Fibroblast of the aortic adventitia (primary cell): ENCODE results near the gene AGBL3. TPM values are rescaled to one million over a fixed set of nuclear protein-coding genes. Genes with fewer than 3 reads are reported as not detected.

Experiments
- DNase-seq: peaks from one replicate; pipeline ENCODE4 v3.0.0-alpha.2; 2010; ENCODE audit warnings: low read depth
- H3K4me3 ChIP-seq: 2 replicates; pipeline ENCODE4 v1.5.1; 2011; ENCODE audit warnings: low read depth, mild to moderate bottlenecking, control low read depth, low read length, moderate library complexity
- CTCF ChIP-seq: IDR thresholded peaks from 2 replicates; pipeline ENCODE4 v1.5.1; 2011; ENCODE audit warnings: mild to moderate bottlenecking, low read length, control low read depth, inconsistent platforms; ENCODE audit not compliant: insufficient read depth
- total RNA-seq: library from RNA; depleted of rRNA; stranded (reverse); fragments of >200 nt; gene quantifications from 2 replicates; pipeline ENCODE4 v1.2.3, GENCODE V29; 2012; ENCODE audit warnings: low replicate concordance

Gene AGBL3
- total RNA-seq, 1 donor: 2.9 TPM

- no peak for DNase-seq
- no peak overlapping the region for H3K4me3 ChIP-seq
- no peak for TF ChIP-seq CTCF
These were observed 192.1 kb downstream of the AGBL3 start for GRCh38 chr7:135178364-135178763.

DNA sequence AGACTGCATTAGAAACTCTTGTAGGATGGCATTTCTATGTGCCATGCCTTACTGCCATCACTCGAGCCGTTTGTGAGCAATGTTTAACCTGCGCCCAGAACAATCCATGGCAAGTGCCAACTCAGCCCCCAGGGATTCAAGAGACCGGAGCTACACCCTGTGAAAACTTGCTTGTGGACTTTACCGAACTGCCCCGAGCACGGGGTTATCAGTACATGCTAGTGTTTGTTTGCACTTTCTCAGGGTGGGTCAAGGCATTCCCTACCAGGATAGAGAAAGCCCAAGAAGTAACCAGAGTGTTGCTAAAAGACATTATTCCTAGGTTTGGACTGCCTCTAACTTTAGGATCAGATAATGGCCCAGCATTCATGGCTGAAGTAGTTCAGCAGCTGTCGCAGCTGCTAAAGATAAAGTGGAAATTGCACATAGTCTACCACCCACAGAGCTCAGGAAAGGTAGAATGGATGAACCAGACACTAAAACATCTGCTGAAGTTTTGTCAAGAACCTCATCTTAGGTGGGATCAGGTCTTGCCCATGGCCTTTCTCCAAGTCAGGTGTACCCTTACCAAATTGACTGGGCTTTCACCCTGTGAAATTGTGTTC lies 193.1 kb downstream of the AGBL3 start:
- no peak for TF ChIP-seq CTCF
- no peak overlapping the region for H3K4me3 ChIP-seq
- DNase-seq: no peak

DNA sequence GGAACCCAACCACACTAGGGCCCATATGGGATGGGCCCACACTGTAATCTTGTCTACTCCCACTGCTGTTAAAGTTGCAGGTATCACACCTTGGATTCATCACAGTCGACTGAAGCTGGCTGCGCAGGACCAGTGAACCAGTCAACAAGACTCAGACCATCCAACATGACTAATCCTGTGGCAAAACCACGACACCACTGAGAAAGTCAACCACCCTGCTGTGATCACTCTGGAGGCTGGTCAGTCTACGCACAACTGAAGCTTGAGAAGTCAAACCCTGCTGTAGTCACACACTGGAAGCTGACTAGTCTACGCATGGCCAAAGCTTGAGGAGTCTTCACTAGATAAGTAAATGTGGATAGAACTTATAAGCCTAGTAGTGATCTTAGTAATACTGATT lies 193.8 kb downstream of the AGBL3 start:
- no peak for DNase-seq
- H3K4me3 ChIP-seq: no peak overlapping the region
- TF ChIP-seq CTCF: no peak

DNA sequence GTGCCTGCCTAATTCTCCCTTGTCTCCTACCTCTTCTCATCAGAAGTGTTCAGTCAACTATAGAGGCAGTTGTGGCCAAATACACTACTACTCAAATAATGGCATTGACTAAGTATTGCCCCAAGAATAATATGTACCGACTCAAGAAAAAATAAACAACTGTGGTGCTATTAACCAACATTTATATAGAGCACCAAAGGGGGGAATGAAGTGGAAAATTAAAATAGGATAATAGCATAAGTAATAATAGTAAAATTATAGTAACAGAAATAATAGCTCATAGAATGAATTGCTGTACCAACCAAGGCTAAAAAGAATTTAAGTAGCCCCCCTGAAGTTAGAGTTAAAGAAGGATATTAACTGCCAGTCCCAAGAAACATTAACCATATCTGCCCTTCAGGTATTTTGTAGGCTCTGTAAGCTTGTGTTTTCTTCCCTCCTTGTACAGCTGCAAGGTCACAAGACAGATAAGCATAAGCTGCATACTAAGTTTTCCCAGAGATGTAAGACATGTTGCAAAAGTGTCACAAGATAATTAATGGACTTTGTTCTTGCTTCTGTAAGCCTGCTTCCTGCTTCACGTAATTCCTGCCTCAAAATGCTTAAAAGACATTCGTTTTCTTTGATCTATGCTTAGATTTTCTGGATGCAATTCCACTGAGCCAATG lies 195.1 kb downstream of the AGBL3 start:
- no peak for TF ChIP-seq CTCF

DNA sequence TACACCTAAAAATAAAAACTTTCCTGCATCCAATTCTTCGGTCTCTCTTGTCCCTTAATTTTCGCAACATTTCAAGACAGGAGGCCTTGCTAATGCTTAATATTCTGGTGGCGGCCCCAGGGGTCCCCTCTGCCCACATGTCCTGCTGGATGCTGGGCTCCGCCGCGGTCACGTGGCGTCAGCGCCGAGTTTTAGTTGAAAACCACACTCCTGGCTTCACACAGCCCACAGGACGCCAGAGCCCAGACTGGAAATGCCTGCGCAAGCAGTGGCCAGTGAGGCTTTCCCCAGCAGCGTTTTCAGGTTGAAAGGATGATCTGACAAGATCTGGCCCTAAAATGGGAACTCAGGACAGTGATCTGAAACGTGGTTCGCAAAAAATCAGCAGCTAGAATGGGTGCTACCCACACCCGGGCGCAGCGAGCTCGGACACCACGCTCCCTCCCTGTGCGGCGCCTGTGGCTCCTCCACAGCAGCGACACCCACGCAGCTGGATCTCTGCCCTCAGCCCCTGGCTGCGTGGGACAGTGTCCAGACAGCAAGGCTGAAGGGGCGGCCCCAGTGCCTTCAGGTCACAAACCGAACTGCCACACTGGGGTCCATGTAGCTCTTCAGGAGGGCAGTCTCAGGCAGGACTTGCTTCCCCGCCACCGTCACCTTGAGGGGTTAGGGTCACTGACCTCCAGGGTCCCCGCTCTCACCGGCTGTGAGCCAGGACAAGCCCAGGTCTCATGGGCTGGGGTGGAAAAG lies 195.8 kb downstream of the AGBL3 start:
- DNase-seq: no peak
- TF ChIP-seq CTCF: no peak
- H3K4me3 ChIP-seq: no peak overlapping the region

More for the DNA sequence above, 195.1 kb downstream of the AGBL3 start:
- H3K4me3 ChIP-seq: no peak overlapping the region
- no peak for DNase-seq

DNA sequence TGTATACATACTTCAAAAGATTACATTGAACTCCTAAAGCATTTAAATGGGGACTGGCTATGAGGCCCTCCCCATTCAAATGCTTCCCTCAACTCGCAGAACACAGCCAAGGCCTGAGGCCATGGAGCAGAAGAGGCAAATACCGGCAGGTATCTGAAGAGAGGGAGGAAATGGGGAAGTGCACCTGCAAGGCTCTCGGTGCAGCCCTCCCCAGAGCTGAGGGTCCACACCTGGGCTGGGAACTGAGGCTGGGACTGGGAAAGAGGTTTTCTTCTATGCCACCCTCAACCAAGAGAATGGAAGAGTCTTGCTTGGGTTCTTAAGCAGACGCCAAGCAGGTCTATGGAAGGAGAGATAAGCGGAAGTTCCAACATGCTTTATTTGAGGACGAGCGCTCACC lies 197.2 kb downstream of the AGBL3 start:
- no peak for TF ChIP-seq CTCF
- DNase-seq: no peak
- H3K4me3 ChIP-seq: no peak overlapping the region
